Ishikawa (cell line): ENCODE results near the gene HOXC13.

Source experiments
- CEBPB ChIP-seq: IDR thresholded peaks from 2 replicates; pipeline ENCODE4 v1.6.1; 2012
- FOXM1 ChIP-seq: IDR thresholded peaks from 2 replicates; pipeline ENCODE4 v1.6.1; 2012; ENCODE audit warnings: low read depth, borderline replicate concordance
- MAX ChIP-seq: IDR thresholded peaks from 2 replicates; pipeline ENCODE4 v1.6.1; 2012
- YY1 ChIP-seq: IDR thresholded peaks from 2 replicates; pipeline ENCODE4 v1.6.1; 2012; ENCODE audit warnings: low read depth

- no peak for TF ChIP-seq MAX
- no peak for TF ChIP-seq YY1
- TF ChIP-seq CEBPB = no peak
- no peak for TF ChIP-seq FOXM1
Observed at GRCh38 chr12:53954694-53955035, 16.0 kb downstream of the HOXC13 start, which contains the start of gene HOXC12.
